Measurements from ENCODE around the gene TSPAN18. TPM values are rescaled to one million over a fixed set of nuclear protein-coding genes. Genes with fewer than 3 reads are reported as not detected.

Gene TSPAN18
- total and polyA plus RNA-seq, 10 of the 15 experiments (the other 5 are each of a cell fraction or from before 2014, with no cell fraction given): 0.02 to 0.77 (median 0.13) TPM; not detected in 1

DNA sequence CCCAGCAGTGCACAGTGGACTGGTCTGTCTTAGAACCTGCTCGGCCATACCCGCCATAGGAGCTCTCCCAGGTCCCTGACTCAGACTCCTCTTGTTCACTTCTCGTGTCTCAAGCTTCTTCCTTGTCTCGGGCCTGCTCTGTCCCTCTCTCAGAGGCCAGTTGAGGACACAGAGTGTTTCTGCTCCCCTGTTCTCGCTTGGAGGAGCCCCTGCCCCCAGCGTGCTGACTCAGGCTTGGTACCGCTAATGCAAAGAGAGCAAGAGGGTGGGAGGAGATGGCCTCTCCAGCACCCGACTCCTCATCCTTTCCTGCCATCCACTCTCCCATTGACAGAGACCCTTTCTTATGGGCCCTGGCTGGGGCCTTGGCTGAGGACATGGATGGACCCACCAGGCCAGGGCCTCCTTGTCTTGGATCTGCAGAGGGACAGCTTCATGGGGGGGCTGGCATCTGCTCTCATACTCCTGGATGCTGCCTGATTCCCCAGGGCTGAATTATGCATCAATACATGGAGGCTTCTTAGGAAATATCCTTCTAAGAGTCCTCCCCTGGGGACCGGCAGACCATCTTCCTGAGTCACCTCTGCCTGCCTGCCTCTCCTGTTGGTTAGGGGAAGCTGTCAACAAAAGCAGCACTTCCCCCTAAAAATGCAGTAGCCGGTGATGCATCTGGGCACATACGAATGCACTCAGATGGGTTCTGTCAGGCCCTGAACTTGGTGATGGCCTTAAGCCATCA lies 15.9 kb downstream of the TSPAN18 start:
- Histone ChIP-seq H3K9me3 (replicated peaks; ENCODE audit: control insufficient read depth, insufficient read depth, low read length) (no peaks in the 10 kb centered on the region), H3K79me2 (ENCODE audit: control insufficient read depth, insufficient read depth, low read length) (no peaks in the 10 kb centered on the region), H3K4me3 (no peak overlapping the region), H3K9ac (ENCODE audit: control insufficient read depth, insufficient read depth, low read length) (no peak overlapping the region), H4K20me1 (ENCODE audit: control insufficient read depth, insufficient read depth) (no peaks in the 10 kb centered on the region), H3K27me3 (replicated peaks in 1 of 2; ENCODE audit: control insufficient read depth in 2 of 2, insufficient read depth in 2 of 2, low read length in 1 of 2) (peaks cover 0 to 2% of the 10 kb centered on the region in 2 experiments; a peak in 2 of 4 replicates), H2AFZ (ENCODE audit: control insufficient read depth, low read depth, low read length) (no peak overlapping the region), H3K4me2 (ENCODE audit: control insufficient read depth, insufficient read depth) (no peak overlapping the region), H3K27ac (ENCODE audit: control insufficient read depth, insufficient read depth) (no peak overlapping the region), H3K4me1 (ENCODE audit: control insufficient read depth, insufficient read depth, low read length) (no peaks in the 10 kb centered on the region), H3K36me3 (ENCODE audit: control insufficient read depth in 2 of 2, insufficient read depth in 2 of 2, low read length in 1 of 2) (no peaks in the 10 kb centered on the region)
- DNase-seq (ENCODE audit: low read depth, low spot score) (no peak), ATAC-seq (no peak), FAIRE-seq (no peak)
- RAD21 ChIA-PET (ENCODE audit: unreplicated experiment): no interaction called here
- no TSS peak for BruUV-seq (replicated peaks)
- SMC1A ChIA-PET (ENCODE audit: uncharacterized antibody, unreplicated experiment): no interaction called here
- WGBS (ENCODE audit: insufficient coverage, insufficient replicate concordance, low lambda C conversion rate, missing lambda C conversion rate): 43% methylated on average over 11 of the region's 11 CpGs
- intact Hi-C loops (cut with micrococcal nuclease; ENCODE audit: unreplicated experiment) (no loop called here), in situ Hi-C loops (cut with MboI) (no loop called here)
- TF ChIP-seq HDGF (IDR thresholded peaks at IDR 0.05): no peak
- no peak for TF ChIP-seq IRF5 (IDR thresholded peaks at IDR 0.05; ENCODE audit: borderline replicate concordance)
- CTCF ChIA-PET: interaction anchor here (0.7 to 1.2 kb wide), 2 partner anchors 12 to 119 kb away, joined by 3 read pairs; no protein-coding TSS in a partner anchor
- POLR2A ChIA-PET: no interaction called here

DNA sequence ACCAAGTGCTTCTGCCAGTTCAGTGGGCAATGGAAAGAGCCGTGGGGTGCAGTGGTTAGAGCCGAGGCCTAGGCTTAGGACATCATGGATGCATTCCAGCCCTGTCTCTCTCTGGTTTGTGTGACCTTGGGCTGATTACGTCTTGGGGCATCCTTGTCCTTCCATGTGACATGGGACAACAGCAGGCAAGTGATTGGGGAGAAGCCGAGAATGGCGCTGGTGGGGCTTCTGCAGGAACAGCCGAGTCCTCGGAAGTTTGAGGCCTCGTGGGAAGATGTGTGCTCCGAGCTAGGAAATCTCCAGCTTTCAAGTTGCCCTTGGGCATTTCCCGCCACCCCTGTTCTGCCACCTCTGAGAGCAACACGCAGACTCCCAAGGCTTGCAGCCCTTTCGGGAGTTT lies 16.6 kb downstream of the TSPAN18 start:
- H3K36me3 ChIP-seq (ENCODE audit: control insufficient read depth in 2 of 2, insufficient read depth in 2 of 2, low read length in 1 of 2): no peaks in the 10 kb centered on the region
- H3K27ac ChIP-seq (ENCODE audit: control insufficient read depth, insufficient read depth): no peak overlapping the region
- H3K9me3 ChIP-seq (replicated peaks; ENCODE audit: control insufficient read depth, insufficient read depth, low read length): no peaks in the 10 kb centered on the region
- H3K9ac ChIP-seq (ENCODE audit: control insufficient read depth, insufficient read depth, low read length): no peak overlapping the region
- no peaks in the 10 kb centered on the region for H3K4me1 ChIP-seq (ENCODE audit: control insufficient read depth, insufficient read depth, low read length)
- DNase-seq (ENCODE audit: low read depth, low spot score) (no peak), ATAC-seq (no peak), FAIRE-seq (no peak)
- in situ Hi-C loops (cut with MboI) (no loop called here), intact Hi-C loops (cut with micrococcal nuclease; ENCODE audit: unreplicated experiment) (no loop called here)
- H3K27me3 ChIP-seq (replicated peaks in 1 of 2; ENCODE audit: control insufficient read depth in 2 of 2, insufficient read depth in 2 of 2, low read length in 1 of 2): peaks cover 0 to 3% of the 10 kb centered on the region in 2 experiments; a peak in 2 of 4 replicates
- no TSS peak for BruUV-seq (replicated peaks)
- no peaks in the 10 kb centered on the region for H4K20me1 ChIP-seq (ENCODE audit: control insufficient read depth, insufficient read depth)
- 35% methylated on average over 12 of the region's 12 CpGs for WGBS (ENCODE audit: insufficient coverage, insufficient replicate concordance, low lambda C conversion rate, missing lambda C conversion rate)
- no peak overlapping the region for H3K4me2 ChIP-seq (ENCODE audit: control insufficient read depth, insufficient read depth)
- ChIA-PET SMC1A (ENCODE audit: uncharacterized antibody, unreplicated experiment) (no interaction called here), RAD21 (ENCODE audit: unreplicated experiment) (no interaction called here), CTCF (no interaction called here), POLR2A (no interaction called here)
- H3K79me2 ChIP-seq (ENCODE audit: control insufficient read depth, insufficient read depth, low read length): no peaks in the 10 kb centered on the region
- no peak overlapping the region for H3K4me3 ChIP-seq
- H2AFZ ChIP-seq (ENCODE audit: control insufficient read depth, low read depth, low read length): no peak overlapping the region
- TF ChIP-seq, protein P1, sequence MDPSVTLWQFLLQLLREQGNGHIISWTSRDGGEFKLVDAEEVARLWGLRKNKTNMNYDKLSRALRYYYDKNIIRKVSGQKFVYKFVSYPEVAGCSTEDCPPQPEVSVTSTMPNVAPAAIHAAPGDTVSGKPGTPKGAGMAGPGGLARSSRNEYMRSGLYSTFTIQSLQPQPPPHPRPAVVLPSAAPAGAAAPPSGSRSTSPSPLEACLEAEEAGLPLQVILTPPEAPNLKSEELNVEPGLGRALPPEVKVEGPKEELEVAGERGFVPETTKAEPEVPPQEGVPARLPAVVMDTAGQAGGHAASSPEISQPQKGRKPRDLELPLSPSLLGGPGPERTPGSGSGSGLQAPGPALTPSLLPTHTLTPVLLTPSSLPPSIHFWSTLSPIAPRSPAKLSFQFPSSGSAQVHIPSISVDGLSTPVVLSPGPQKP (IDR thresholded peaks at IDR 0.05; ENCODE audit: low read depth, low read length): no peak
- TF ChIP-seq CBX3 (IDR thresholded peaks at IDR 0.05; ENCODE audit: borderline replicate concordance, low read depth) (no peak), LARP7 (IDR thresholded peaks at IDR 0.05) (no peak), SMAD5 (IDR thresholded peaks at IDR 0.05; ENCODE audit: low read depth) (no peak), REST (IDR thresholded peaks at IDR 0.05; ENCODE audit: low read depth, low read length) (no peak), CREB1 (IDR thresholded peaks at IDR 0.05; ENCODE audit: low read depth) (no peak), IRF3 (IDR thresholded peaks at IDR 0.05) (no peak), CHD2 (IDR thresholded peaks at IDR 0.05; ENCODE audit: borderline replicate concordance, low read depth, low read length) (no peak), NBN (IDR thresholded peaks at IDR 0.05) (no peak)
